NT2/D1 (cell line): ENCODE data around the gene ZNF614.
A peak's percentile ranks its signal among the peaks of the same experiment; 100 is the strongest.
"Not testable (repeated sequence)": the region's sequence is repeated elsewhere in the genome, so short reads cannot be mapped to it uniquely, and the experiment has no call there.

ENCODE experiments used
- DNase-seq: peaks from one replicate; pipeline ENCODE4 v3.0.0-alpha.2; 2011; ENCODE audit warnings: low read depth, low spot score
- H3K27me3 ChIP-seq: 2 replicates; pipeline ENCODE4 v1.6.0; 2011; ENCODE audit warnings: mild to moderate bottlenecking; ENCODE audit not compliant: insufficient read length, insufficient read depth
- H3K36me3 ChIP-seq: 2 replicates; pipeline ENCODE4 v1.6.1; 2011; ENCODE audit warnings: mild to moderate bottlenecking, low read length, mixed read lengths; ENCODE audit not compliant: insufficient read depth, insufficient read length
- H3K4me1 ChIP-seq: 2 replicates; pipeline ENCODE4 v1.5.1; 2011; ENCODE audit not compliant: insufficient read depth, insufficient read length
- H3K4me3 ChIP-seq: 2 replicates; pipeline ENCODE4 v1.5.1; 2011; ENCODE audit warnings: low read depth; ENCODE audit not compliant: insufficient read length
- H3K9ac ChIP-seq: 2 replicates; pipeline ENCODE4 v1.6.0; 2011; ENCODE audit warnings: low read depth; ENCODE audit not compliant: insufficient read length
- H3K9me3 ChIP-seq: 2 replicates; pipeline ENCODE4 v1.5.1; 2011; ENCODE audit warnings: mild to moderate bottlenecking, low read length; ENCODE audit not compliant: insufficient read depth
- SUZ12 ChIP-seq: IDR thresholded peaks from 2 replicates; pipeline ENCODE4 v1.6.1; 2011; ENCODE audit not compliant: insufficient read length, insufficient read depth; ENCODE audit errors: extremely low read depth
- YY1 ChIP-seq: IDR thresholded peaks from 2 replicates; pipeline ENCODE4 v1.6.1; 2011; ENCODE audit not compliant: insufficient read length, insufficient read depth
- ZNF274 ChIP-seq: IDR thresholded peaks from 2 replicates; pipeline ENCODE4 v1.6.1; 2011; ENCODE audit warnings: mild to moderate bottlenecking, low read depth, low read length

Gene ZNF614

GRCh38 chr19:52048555-52049501, 20.6 kb upstream of the ZNF614 start, which contains the start of gene ZNF432:
TSS of gene ZNF432 (minus strand) at chr19:52048838. CDS start at chr19:52046868, 1,970 bp downstream.
- Histone ChIP-seq H3K9ac (peak within 1 kb of the TSS; percentile 78), H3K4me3 (peak within 1 kb of the TSS; percentile 73), H3K9me3 (no peaks in the 10 kb centered on the region; the same call in 1 of the 2 replicates), H3K36me3 (peaks cover 9% of the 10 kb centered on the region), H3K27me3 (no peaks in the 10 kb centered on the region), H3K4me1 (no peaks in the 10 kb centered on the region)
- no peak for TF ChIP-seq ZNF274
- peak; percentile 95 for TF ChIP-seq YY1
- DNase-seq = peak; percentile 97

- no peak for DNase-seq
- H3K4me3 ChIP-seq = no peak overlapping the region
- H3K9ac ChIP-seq = no peak overlapping the region
- H3K36me3 ChIP-seq = peaks cover 54% of the 10 kb centered on the region
- peaks cover 32% of the 10 kb centered on the region for H3K9me3 ChIP-seq
- TF ChIP-seq SUZ12 (no peak), YY1 (no peak), ZNF274 (no peak)
- no peaks in the 10 kb centered on the region for H3K4me1 ChIP-seq
- no peaks in the 10 kb centered on the region for H3K27me3 ChIP-seq
These were observed 11.0 kb upstream of the ZNF614 start for GRCh38 chr19:52039169-52039568.

DNA sequence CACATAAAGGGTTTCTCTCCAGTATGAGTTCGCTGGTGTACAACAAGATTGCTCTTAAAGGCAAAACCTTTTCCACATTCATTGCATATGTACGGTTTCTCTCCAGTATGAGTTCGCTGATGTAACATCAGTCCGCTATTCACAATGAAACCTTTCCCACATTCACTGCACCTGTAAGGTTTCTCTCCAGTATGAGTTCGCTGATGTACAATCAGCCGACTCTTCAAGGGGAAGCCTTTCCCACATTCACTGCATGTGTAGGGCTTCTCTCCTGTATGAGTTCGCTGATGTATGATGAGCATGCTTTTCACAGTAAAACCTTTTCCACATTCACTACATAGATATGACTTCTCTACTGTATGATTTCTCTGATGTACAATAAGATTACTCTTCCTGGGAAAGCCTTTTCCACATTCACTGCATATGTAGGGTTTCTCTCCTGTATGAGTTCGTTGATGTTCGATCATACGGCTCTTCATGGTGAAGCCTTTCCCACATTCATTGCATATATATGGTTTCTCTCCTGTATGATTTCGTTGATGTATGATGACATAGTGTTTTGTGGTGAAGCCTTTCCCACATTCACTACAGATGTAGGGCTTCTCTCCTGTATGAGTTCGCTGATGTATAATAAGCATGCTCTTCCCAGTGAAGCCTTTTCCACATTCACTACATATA, 6.0 kb upstream of the ZNF614 start:
- H3K9me3 ChIP-seq = peaks cover 64% of the 10 kb centered on the region
- H3K36me3 ChIP-seq = peaks cover 59% of the 10 kb centered on the region
- TF ChIP-seq SUZ12 = no peak
- peak; percentile 57 for TF ChIP-seq ZNF274
- DNase-seq = no peak
- no peaks in the 10 kb centered on the region for H3K27me3 ChIP-seq
- no peak overlapping the region for H3K4me3 ChIP-seq
- H3K4me1 ChIP-seq = no peaks in the 10 kb centered on the region
- no peak overlapping the region for H3K9ac ChIP-seq

- TF ChIP-seq ZNF274 (no peak), YY1 (no peak), SUZ12 (no peak)
- peaks cover 39% of the 10 kb centered on the region for H3K36me3 ChIP-seq
- H3K9me3 ChIP-seq = peaks cover 37% of the 10 kb centered on the region
- H3K27me3 ChIP-seq = no peaks in the 10 kb centered on the region
- H3K9ac ChIP-seq = peak overlapping the region; percentile 98
- H3K4me1 ChIP-seq = no peaks in the 10 kb centered on the region
- no peak for DNase-seq
- H3K4me3 ChIP-seq = peak overlapping the region; percentile 92
These were observed 573 bp upstream of the ZNF614 start for GRCh38 chr19:52028780-52029123.

GRCh38 chr19:52026255-52026990, 1.8 kb downstream of the ZNF614 start:
- H3K4me1 ChIP-seq, H3K4me3 ChIP-seq, H3K9ac ChIP-seq, H3K27me3 ChIP-seq, DNase-seq: not testable (repeated sequence)
- Histone ChIP-seq H3K36me3 (peaks cover 47% of the 10 kb centered on the region), H3K9me3 (peaks cover 34% of the 10 kb centered on the region)

GRCh38 chr19:52024478-52024877, 3.7 kb downstream of the ZNF614 start:
- Histone ChIP-seq H3K9me3 (peaks cover 31% of the 10 kb centered on the region; the same call in 1 of the 2 replicates), H3K36me3 (peaks cover 54% of the 10 kb centered on the region)
- H3K9ac ChIP-seq, H3K4me3 ChIP-seq, H3K4me1 ChIP-seq, DNase-seq, H3K27me3 ChIP-seq: not testable (repeated sequence)

GRCh38 chr19:52022193-52022592, 6.0 kb downstream of the ZNF614 start:
- Histone ChIP-seq H3K9ac (no peak overlapping the region), H3K27me3 (no peaks in the 10 kb centered on the region), H3K4me3 (no peak overlapping the region), H3K36me3 (peaks cover 72% of the 10 kb centered on the region), H3K4me1 (no peaks in the 10 kb centered on the region), H3K9me3 (peaks cover 31% of the 10 kb centered on the region; the same call in 1 of the 2 replicates)
- TF ChIP-seq ZNF274 (no peak), SUZ12 (no peak), YY1 (no peak)
- no peak for DNase-seq
